Body of pancreas (tissue), 4 donors: ENCODE data around the gene PUM2. TPM values are rescaled to one million over a fixed set of nuclear protein-coding genes. Genes with fewer than 3 reads are reported as not detected.
"Not testable (repeated sequence)": the region's sequence is repeated elsewhere in the genome, so short reads cannot be mapped to it uniquely, and the experiment has no call there.

Source experiments
- ATAC-seq: fragments of 150-250 bp; one replicate; pipeline ENCODE4 v1.9.1; 2016
- DNase-seq, 4 donors: peaks; one replicate each; pipeline ENCODE4 v3.0.0-alpha.2; 2019
- H3K27ac ChIP-seq, 4 donors: fragments of 200-600 bp; sonication (generic); 1 replicate in 3 of 4; 2 replicates in 1 of 4; pipeline versions ENCODE4 v1.5.1 to v1.6.1; 2016 to 2019; ENCODE audit warnings: mild to moderate bottlenecking in 1 of 4, mixed read lengths in 1 of 4, moderate library complexity in 1 of 4
- H3K27me3 ChIP-seq, 2 donors: fragments of 200-600 bp; sonication (generic); one replicate each; pipeline ENCODE4 v1.6.0; 2016; ENCODE audit warnings: mild to moderate bottlenecking in 1 of 2
- H3K36me3 ChIP-seq, 2 donors: fragments of 200-600 bp; sonication (generic); replicated peaks in 1 of 2; 2 replicates each; pipeline ENCODE4 v1.5.1; 2016; ENCODE audit warnings: low read depth in 2 of 2; ENCODE audit not compliant: insufficient read depth in 1 of 2
- H3K4me1 ChIP-seq: fragments of 200-600 bp; sonication (generic); one replicate; pipeline ENCODE4 v1.6.0; 2016
- H3K4me3 ChIP-seq, 2 donors: fragments of 200-600 bp; sonication (generic); 1 replicate in 1 of 2; 2 replicates in 1 of 2; pipeline ENCODE4 v1.5.1; 2016 to 2019
- H3K9me3 ChIP-seq, 3 donors: fragments of 200-600 bp; sonication (generic); 1 replicate in 2 of 3; 2 replicates in 1 of 3; pipeline ENCODE4 v1.5.1; 2016
- CTCF ChIP-seq, 7 experiments: fragments of 450-650 bp in 4 of 7; fragments of 200-600 bp in 3 of 7; sonication (generic) in 3 of 7; IDR thresholded peaks; one replicate each; pipeline ENCODE4 v1.5.1; 2016 to 2019; ENCODE audit warnings: antibody characterized with exemption in 7 of 7
- POLR2A ChIP-seq, 3 donors: fragments of 450-650 bp; IDR thresholded peaks; one replicate each; pipeline ENCODE4 v1.6.1; 2016; ENCODE audit warnings: antibody characterized with exemption in 3 of 3, mild to moderate bottlenecking in 2 of 3
- WGBS, 2 donors: methylation state at CpG; one replicate each; pipeline ENCODE4 v1.1.5; 2017; 5-methylcytosine and 5-hydroxymethylcytosine counted together
- intact Hi-C: fragments of 100-400 bp; cut with DNase I; formaldehyde crosslinking; loops from one replicate; pipeline ENCODE4 v1.15.1; 2023
- total RNA-seq, 2 donors: library from RNA; depleted of rRNA; stranded (reverse); fragments of >200 nt; gene quantifications; one replicate each; pipeline ENCODE4 v1.1.0, GENCODE V29; 2016

The PUM2 gene
- total RNA-seq, 2 donors from 2014 or later, result 25.7 to 43.3 TPM

- H3K9me3 ChIP-seq, result no peaks in the 10 kb centered on the region
- WGBS, 2 donors, result 90 to 95% methylated on average over 6 of the region's 6 CpGs
- no peaks in the 10 kb centered on the region for H3K4me1 ChIP-seq
- DNase-seq (no peak), ATAC-seq (no peak)
- H3K27ac ChIP-seq, result no peak overlapping the region
- H3K27me3 ChIP-seq, result no peaks in the 10 kb centered on the region
- intact Hi-C loops, result no loop called here
- H3K4me3 ChIP-seq, result no peak overlapping the region
- TF ChIP-seq CTCF (IDR thresholded peaks at IDR 0.05) (no peak), POLR2A (IDR thresholded peaks at IDR 0.05) (no peak)
- H3K36me3 ChIP-seq, result peaks cover 5 to 25% of the 10 kb centered on the region in 2 donors
These were observed 101.5 kb downstream of the PUM2 start for GRCh38 chr2:20249170-20249569.

GRCh38 chr2:20247084-20247483 lies 103.6 kb downstream of the PUM2 start:
- 100% methylated on average over 1 of the region's 1 CpG for WGBS, 2 donors
- Histone ChIP-seq H3K27me3 (no peaks in the 10 kb centered on the region), H3K9me3 (no peaks in the 10 kb centered on the region), H3K27ac (no peak overlapping the region), H3K4me1 (no peaks in the 10 kb centered on the region), H3K36me3 (peaks cover 0 to 7% of the 10 kb centered on the region in 2 donors), H3K4me3 (no peak overlapping the region)
- DNase-seq, result no peak
- no peak for TF ChIP-seq POLR2A (IDR thresholded peaks at IDR 0.05)
- TF ChIP-seq CTCF (IDR thresholded peaks at IDR 0.05), result no peak
- ATAC-seq, result no peak
- intact Hi-C loops, result no loop called here

- intact Hi-C loops, H3K36me3 ChIP-seq, H3K4me1 ChIP-seq, H3K4me3 ChIP-seq, H3K9me3 ChIP-seq, DNase-seq, H3K27me3 ChIP-seq, ATAC-seq, H3K27ac ChIP-seq: not testable (repeated sequence)
- WGBS, 2 donors, result 73 to 79% methylated on average over 5 of the region's 5 CpGs
These were observed 107.0 kb downstream of the PUM2 start for GRCh38 chr2:20243637-20244036.

- WGBS, 2 donors, result 63 to 64% methylated on average over 9 of the region's 9 CpGs
- ATAC-seq, result no peak
These were observed 107.8 kb downstream of the PUM2 start for GRCh38 chr2:20242727-20243377.

More at GRCh38 chr2:20242727-20243377, 107.8 kb downstream of the PUM2 start:
- no peak overlapping the region for H3K27ac ChIP-seq
- intact Hi-C loops, result no loop called here
- no peaks in the 10 kb centered on the region for H3K4me1 ChIP-seq
- TF ChIP-seq POLR2A (IDR thresholded peaks at IDR 0.05) (no peak), CTCF (IDR thresholded peaks at IDR 0.05) (no peak)
- no peaks in the 10 kb centered on the region for H3K27me3 ChIP-seq
- no peak overlapping the region for H3K4me3 ChIP-seq
- H3K36me3 ChIP-seq, result peaks cover 0 to 3% of the 10 kb centered on the region in 2 donors
- no peak for DNase-seq
- no peaks in the 10 kb centered on the region for H3K9me3 ChIP-seq
